ENCODE data around the gene ELF2.

DNA sequence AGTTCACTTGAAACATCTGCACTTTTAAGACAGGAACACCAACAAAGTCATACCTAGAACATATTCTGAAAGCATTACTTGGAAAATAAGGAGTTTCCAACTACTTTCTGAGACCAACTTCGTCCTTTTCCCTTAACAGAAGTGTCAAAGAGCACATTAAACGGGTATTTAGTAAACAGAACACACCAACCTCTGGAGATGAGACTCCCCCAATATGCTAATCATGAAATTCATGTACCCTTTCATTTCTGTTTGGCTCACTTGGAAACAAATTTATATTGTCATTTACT lies 92.3 kb downstream of the ELF2 start:
- TF ChIP-seq, protein P1, sequence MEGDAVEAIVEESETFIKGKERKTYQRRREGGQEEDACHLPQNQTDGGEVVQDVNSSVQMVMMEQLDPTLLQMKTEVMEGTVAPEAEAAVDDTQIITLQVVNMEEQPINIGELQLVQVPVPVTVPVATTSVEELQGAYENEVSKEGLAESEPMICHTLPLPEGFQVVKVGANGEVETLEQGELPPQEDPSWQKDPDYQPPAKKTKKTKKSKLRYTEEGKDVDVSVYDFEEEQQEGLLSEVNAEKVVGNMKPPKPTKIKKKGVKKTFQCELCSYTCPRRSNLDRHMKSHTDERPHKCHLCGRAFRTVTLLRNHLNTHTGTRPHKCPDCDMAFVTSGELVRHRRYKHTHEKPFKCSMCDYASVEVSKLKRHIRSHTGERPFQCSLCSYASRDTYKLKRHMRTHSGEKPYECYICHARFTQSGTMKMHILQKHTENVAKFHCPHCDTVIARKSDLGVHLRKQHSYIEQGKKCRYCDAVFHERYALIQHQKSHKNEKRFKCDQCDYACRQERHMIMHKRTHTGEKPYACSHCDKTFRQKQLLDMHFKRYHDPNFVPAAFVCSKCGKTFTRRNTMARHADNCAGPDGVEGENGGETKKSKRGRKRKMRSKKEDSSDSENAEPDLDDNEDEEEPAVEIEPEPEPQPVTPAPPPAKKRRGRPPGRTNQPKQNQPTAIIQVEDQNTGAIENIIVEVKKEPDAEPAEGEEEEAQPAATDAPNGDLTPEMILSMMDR (IDR thresholded peaks at IDR 0.05; ENCODE audit: insufficient read depth, low read depth, low read length) = no peak
- TF ChIP-seq EZH2 (IDR thresholded peaks at IDR 0.05; ENCODE audit: insufficient read depth, low read length) = no peak
